ENCODE measurements around the gene CITED1.

- no peak for TF ChIP-seq CTCF (IDR thresholded peaks at IDR 0.05)
- no peak for TF ChIP-seq POLR2A (IDR thresholded peaks at IDR 0.05)
These were observed 29.2 kb downstream of the CITED1 start for GRCh38 chrX:72276478-72276953.
